ENCODE data around the gene EPHB2. TPM values are rescaled to one million over a fixed set of nuclear protein-coding genes. Genes with fewer than 3 reads are reported as not detected.

The EPHB2 gene
- total and polyA plus RNA-seq, 8 donors, result 0.13 to 88.1 (median 2.6) TPM; not detected in 1

DNA sequence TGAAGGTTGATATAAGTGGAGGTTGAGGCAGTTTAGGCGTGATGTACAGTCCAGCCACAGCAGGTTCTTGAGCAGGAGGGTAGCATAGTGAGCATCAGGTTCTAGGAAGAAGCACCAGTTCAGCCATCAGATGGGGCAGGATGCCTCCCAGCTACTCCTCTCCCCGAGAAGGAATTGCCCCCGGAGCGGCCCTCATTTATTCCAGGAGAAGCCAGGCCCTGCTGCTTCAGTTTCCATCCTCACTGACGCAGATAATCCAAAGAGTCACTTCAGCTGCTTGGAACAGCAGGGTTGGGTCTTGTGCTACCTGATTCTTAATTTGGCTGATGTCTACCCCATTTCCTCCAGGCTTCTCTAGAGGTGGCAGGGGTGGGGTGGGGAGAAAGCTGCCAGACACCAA lies 207.3 kb downstream of the EPHB2 start:
- peaks cover 0 to 4% (median 0%) of the 10 kb centered on the region in 4 donors for H3K4me1 ChIP-seq
- no peak for DNase-seq
- peaks cover 0 to 20% (median 0%) of the 10 kb centered on the region in 3 donors for H3K27me3 ChIP-seq
- WGBS, 5 donors, result 74 to 90% (median 83%) methylated on average over 5 of the region's 5 CpGs
- no peaks in the 10 kb centered on the region for H3K36me3 ChIP-seq
- no peaks in the 10 kb centered on the region for H3K9me3 ChIP-seq
- no peak overlapping the region for H3K4me3 ChIP-seq
- TF ChIP-seq POLR2AphosphoS5 (IDR thresholded peaks at IDR 0.05) (no peak), POLR2A (IDR thresholded peaks at IDR 0.05) (no peak), EP300 (IDR thresholded peaks at IDR 0.05) (no peak), CTCF (IDR thresholded peaks at IDR 0.05) (no peak)
- H3K27ac ChIP-seq, result no peak overlapping the region
- intact Hi-C loops (cut with DNase I; ENCODE audit: low total_unique reads), result no loop called here

- peaks cover 0 to 19% (median 0%) of the 10 kb centered on the region in 3 donors for H3K27me3 ChIP-seq
- H3K36me3 ChIP-seq, result no peaks in the 10 kb centered on the region
- DNase-seq, result no peak
- peaks cover 0 to 4% (median 0%) of the 10 kb centered on the region in 4 donors for H3K4me1 ChIP-seq
- no peak overlapping the region for H3K27ac ChIP-seq
- no peak for TF ChIP-seq POLR2AphosphoS5 (IDR thresholded peaks at IDR 0.05)
- no peak for TF ChIP-seq POLR2A (IDR thresholded peaks at IDR 0.05)
- no peak for TF ChIP-seq CTCF (IDR thresholded peaks at IDR 0.05)
- TF ChIP-seq EP300 (IDR thresholded peaks at IDR 0.05), result no peak
- no peak overlapping the region for H3K4me3 ChIP-seq
- WGBS, 5 donors, result 54 to 77% (median 69%) methylated on average over 4 of the region's 4 CpGs
- H3K9me3 ChIP-seq, result no peaks in the 10 kb centered on the region
- intact Hi-C loops (cut with DNase I; ENCODE audit: low total_unique reads), result no loop called here
These were observed 208.0 kb downstream of the EPHB2 start for GRCh38 chr1:22918644-22919043.

DNA sequence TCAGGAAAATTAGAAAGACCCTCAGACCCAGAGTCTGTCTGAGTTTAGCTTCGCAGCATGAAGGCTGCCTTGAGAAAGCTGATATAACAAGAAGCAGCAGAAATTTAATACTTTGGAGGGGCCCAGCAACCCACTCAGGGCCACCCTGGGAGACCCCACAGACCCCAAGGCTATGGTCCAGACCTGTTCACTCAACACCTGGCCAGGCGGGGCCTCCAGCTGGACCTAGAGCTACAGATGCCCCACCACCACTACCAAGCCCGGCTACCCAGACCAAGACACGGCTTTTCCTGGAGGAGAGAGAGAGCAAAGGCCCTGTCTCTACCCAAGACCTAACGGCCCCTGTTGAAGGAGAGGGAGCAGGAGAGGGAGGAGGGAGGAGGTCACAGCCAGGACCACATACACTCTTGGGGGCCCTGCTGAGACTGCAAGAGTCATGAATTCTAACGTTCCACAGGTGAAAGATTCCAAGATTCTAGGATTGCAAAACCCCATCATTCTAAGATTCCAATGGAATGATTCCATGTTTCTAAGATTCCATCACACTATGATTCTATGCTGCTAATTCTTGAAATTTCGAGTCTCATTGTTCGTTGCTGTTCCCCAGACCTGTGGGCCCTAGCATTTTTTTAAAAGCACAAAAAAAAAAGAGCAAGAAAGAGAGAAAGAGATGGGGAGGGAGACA lies 208.8 kb downstream of the EPHB2 start:
- H3K9me3 ChIP-seq, result no peaks in the 10 kb centered on the region
- H3K4me1 ChIP-seq, result peaks cover 0 to 4% (median 0%) of the 10 kb centered on the region in 4 donors
- intact Hi-C loops (cut with DNase I; ENCODE audit: low total_unique reads), result no loop called here
- peaks cover 0 to 28% (median 0%) of the 10 kb centered on the region in 3 donors for H3K27me3 ChIP-seq
- no peak for DNase-seq
- no peak overlapping the region for H3K4me3 ChIP-seq
- TF ChIP-seq CTCF (IDR thresholded peaks at IDR 0.05) (no peak), POLR2AphosphoS5 (IDR thresholded peaks at IDR 0.05) (no peak), EP300 (IDR thresholded peaks at IDR 0.05) (no peak), POLR2A (IDR thresholded peaks at IDR 0.05) (no peak)
- no peaks in the 10 kb centered on the region for H3K36me3 ChIP-seq
- H3K27ac ChIP-seq, result no peak overlapping the region
- 60 to 76% (median 68%) methylated on average over 8 of the region's 8 CpGs for WGBS, 5 donors

GRCh38 chr1:22920026-22920733 lies 209.5 kb downstream of the EPHB2 start:
- Histone ChIP-seq H3K27me3 (peaks cover 0 to 29% (median 0%) of the 10 kb centered on the region in 3 donors), H3K4me1 (peaks cover 0 to 4% (median 0%) of the 10 kb centered on the region in 4 donors), H3K36me3 (no peaks in the 10 kb centered on the region), H3K27ac (no peak overlapping the region), H3K9me3 (no peaks in the 10 kb centered on the region), H3K4me3 (no peak overlapping the region)
- intact Hi-C loops (cut with DNase I; ENCODE audit: low total_unique reads), result no loop called here
- DNase-seq, result no peak
- TF ChIP-seq POLR2A (IDR thresholded peaks at IDR 0.05) (no peak), CTCF (IDR thresholded peaks at IDR 0.05) (no peak), EP300 (IDR thresholded peaks at IDR 0.05) (no peak), POLR2AphosphoS5 (IDR thresholded peaks at IDR 0.05) (no peak)
- WGBS, 5 donors, result 62 to 78% (median 67%) methylated on average over 3 to 6 of the region's 6 CpGs
